HEK293 (cell line): ENCODE measurements around the gene ADGRB3.

Source experiments
- CTCF ChIA-PET: fragments of 350-600 bp; formaldehyde crosslinking; extraction: SDS; loops from one replicate; lab custom pipeline; 2021; ENCODE audit warnings: antibody characterized with exemption; lab: Yijun Ruan, JAX
- POLR2A ChIA-PET: fragments of 300-600 bp; formaldehyde crosslinking; extraction: SDS; loops from one replicate; lab custom pipeline; 2020; ENCODE audit warnings: antibody characterized with exemption, inconsistent platforms; lab: Yijun Ruan, JAX
- H3K27ac ChIP-seq: fragments of 200-500 bp; sonication (Bioruptor generic); 2 replicates; pipeline ENCODE4 v1.5.1; 2014; ENCODE audit warnings: low read depth, low read length, control low read depth, inconsistent platforms; ENCODE audit errors: extremely low read depth
- H3K36me3 ChIP-seq, 2 experiments: fragments of 200-500 bp in 1 of 2; sonication (Bioruptor generic) in 1 of 2; 1 replicate in 1 of 2; 2 replicates in 1 of 2; pipeline ENCODE4 v1.5.1; 2014 to 2017; ENCODE audit warnings: inconsistent platforms in 2 of 2, low read length in 2 of 2; ENCODE audit not compliant: control insufficient read depth in 2 of 2, insufficient read depth in 1 of 2
- H3K4me1 ChIP-seq: fragments of 200-500 bp; sonication (Bioruptor generic); 2 replicates; pipeline ENCODE4 v1.5.1; 2014; ENCODE audit warnings: mild to moderate bottlenecking, low read length, inconsistent platforms; ENCODE audit not compliant: control insufficient read depth, insufficient read depth
- H3K4me3 ChIP-seq: 2 replicates; pipeline ENCODE4 v1.5.1; 2011; ENCODE audit warnings: low read depth, mild to moderate bottlenecking, control low read depth, low read length, moderate library complexity
- H3K9me3 ChIP-seq: fragments of 200-500 bp; sonication (Bioruptor generic); 2 replicates; pipeline ENCODE4 v1.5.1; 2014; ENCODE audit warnings: low read depth, low read length, inconsistent platforms; ENCODE audit not compliant: control insufficient read depth, insufficient read depth
- KLF8 ChIP-seq: fragments of 450-650 bp; formaldehyde crosslinking; IDR thresholded peaks from 2 replicates; pipeline ENCODE4 v1.5.1; 2016; ENCODE audit warnings: missing biosample characterization, missing genetic modification characterization
- KLF9 ChIP-seq: fragments of 450-650 bp; formaldehyde crosslinking; IDR thresholded peaks from 2 replicates; pipeline ENCODE4 v1.5.1; 2016; ENCODE audit warnings: missing biosample characterization, missing genetic modification characterization, low read depth
- SCRT1 ChIP-seq: fragments of 450-650 bp; formaldehyde crosslinking; IDR thresholded peaks from 2 replicates; pipeline ENCODE4 v1.5.1; 2016; ENCODE audit warnings: missing biosample characterization, missing genetic modification characterization, borderline replicate concordance
- ZNF132 ChIP-seq: fragments of 450-650 bp; formaldehyde crosslinking; IDR thresholded peaks from 2 replicates; pipeline ENCODE4 v1.5.1; 2017; ENCODE audit warnings: missing biosample characterization, missing genetic modification characterization, borderline replicate concordance
- ZNF138 ChIP-seq: fragments of 450-650 bp; formaldehyde crosslinking; IDR thresholded peaks from 2 replicates; pipeline ENCODE4 v1.5.1; 2016; ENCODE audit warnings: missing biosample characterization, missing genetic modification characterization, borderline replicate concordance
- ZNF248 ChIP-seq: fragments of 450-650 bp; formaldehyde crosslinking; IDR thresholded peaks from 2 replicates; pipeline ENCODE4 v1.5.1; 2017; ENCODE audit warnings: missing biosample characterization, missing genetic modification characterization
- ZNF324 ChIP-seq: fragments of 450-650 bp; formaldehyde crosslinking; IDR thresholded peaks from 2 replicates; pipeline ENCODE4 v1.5.1; 2016; ENCODE audit warnings: missing biosample characterization, missing genetic modification characterization
- ZNF791 ChIP-seq: fragments of 450-650 bp; formaldehyde crosslinking; IDR thresholded peaks from 2 replicates; pipeline ENCODE4 v1.5.1; 2016; ENCODE audit warnings: missing biosample characterization, missing genetic modification characterization
- ZNF837 ChIP-seq: fragments of 450-650 bp; formaldehyde crosslinking; IDR thresholded peaks from 2 replicates; pipeline ENCODE4 v1.5.1; 2016; ENCODE audit warnings: missing biosample characterization, missing genetic modification characterization
- TF ChIP-seq, protein P1 (sequence below): fragments of 450-650 bp; IDR thresholded peaks from 2 replicates; pipeline ENCODE4 v1.5.1; 2018; ENCODE audit warnings: missing biosample characterization, missing genetic modification characterization
- TF ChIP-seq, protein P2 (sequence below): fragments of 450-650 bp; formaldehyde crosslinking; IDR thresholded peaks from 2 replicates; pipeline ENCODE4 v1.5.1; 2016; ENCODE audit warnings: missing biosample characterization, missing genetic modification characterization
- TF ChIP-seq, protein P3 (sequence below): fragments of 450-650 bp; formaldehyde crosslinking; IDR thresholded peaks from 2 replicates; pipeline ENCODE4; 2016; ENCODE audit warnings: missing biosample characterization, missing genetic modification characterization
- TF ChIP-seq, protein P4 (sequence below): fragments of 450-650 bp; formaldehyde crosslinking; IDR thresholded peaks from 2 replicates; pipeline ENCODE4 v1.5.1; 2016; ENCODE audit warnings: missing biosample characterization, missing genetic modification characterization
- TF ChIP-seq, protein P5 (sequence below): fragments of 450-650 bp; formaldehyde crosslinking; IDR thresholded peaks from 2 replicates; pipeline ENCODE4 v1.5.1; 2017; ENCODE audit warnings: missing biosample characterization, missing genetic modification characterization
- TF ChIP-seq, protein P6 (sequence below): fragments of 450-650 bp; formaldehyde crosslinking; IDR thresholded peaks from 2 replicates; pipeline ENCODE4 v1.5.1; 2016; ENCODE audit warnings: missing biosample characterization, missing genetic modification characterization

ADGRB3 gene

DNA sequence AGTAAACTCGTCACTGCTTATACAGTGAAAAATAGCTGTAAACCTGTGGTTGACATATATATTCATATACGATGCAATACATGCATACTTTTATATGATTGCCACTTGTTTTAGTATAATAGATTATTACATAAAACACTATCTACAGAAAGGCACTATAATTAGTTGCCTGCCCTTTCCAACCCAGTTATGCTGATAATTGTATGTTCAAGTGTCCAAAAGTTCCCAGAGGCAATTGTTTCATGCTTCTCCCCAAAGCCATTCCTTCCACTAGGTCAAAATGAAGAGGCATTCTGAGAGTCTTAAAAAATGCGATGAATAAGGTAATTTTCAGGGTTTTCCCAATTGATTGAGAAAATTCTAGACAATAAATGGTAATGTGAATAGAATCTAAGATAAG lies 727.1 kb downstream of the ADGRB3 start (continued):
- TF ChIP-seq ZNF324: no peak

DNA sequence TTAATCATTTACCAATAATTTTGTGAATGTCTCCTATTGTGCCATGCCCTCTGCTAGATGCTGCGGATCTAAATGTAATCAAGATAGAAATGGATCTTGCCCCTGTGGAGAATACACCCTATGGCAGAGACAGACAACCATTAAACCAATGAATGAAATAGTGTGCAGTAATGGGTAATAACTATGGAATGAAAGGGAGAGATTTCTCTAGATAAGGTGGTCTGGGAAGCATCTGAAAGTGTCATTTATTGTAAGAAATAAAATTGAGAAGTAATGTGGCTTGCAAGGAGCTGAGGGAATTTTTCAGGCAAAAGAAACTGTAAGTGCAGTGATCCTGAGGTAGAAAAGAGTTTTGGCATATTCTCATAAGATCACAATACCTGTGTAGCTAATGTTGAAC lies 731.7 kb downstream of the ADGRB3 start:
- Histone ChIP-seq H3K27ac (no peak overlapping the region), H3K36me3 (no peaks in the 10 kb centered on the region), H3K9me3 (no peaks in the 10 kb centered on the region), H3K4me1 (no peaks in the 10 kb centered on the region), H3K4me3 (no peak overlapping the region)
- CTCF ChIA-PET: no interaction called here
- TF ChIP-seq, protein P1, sequence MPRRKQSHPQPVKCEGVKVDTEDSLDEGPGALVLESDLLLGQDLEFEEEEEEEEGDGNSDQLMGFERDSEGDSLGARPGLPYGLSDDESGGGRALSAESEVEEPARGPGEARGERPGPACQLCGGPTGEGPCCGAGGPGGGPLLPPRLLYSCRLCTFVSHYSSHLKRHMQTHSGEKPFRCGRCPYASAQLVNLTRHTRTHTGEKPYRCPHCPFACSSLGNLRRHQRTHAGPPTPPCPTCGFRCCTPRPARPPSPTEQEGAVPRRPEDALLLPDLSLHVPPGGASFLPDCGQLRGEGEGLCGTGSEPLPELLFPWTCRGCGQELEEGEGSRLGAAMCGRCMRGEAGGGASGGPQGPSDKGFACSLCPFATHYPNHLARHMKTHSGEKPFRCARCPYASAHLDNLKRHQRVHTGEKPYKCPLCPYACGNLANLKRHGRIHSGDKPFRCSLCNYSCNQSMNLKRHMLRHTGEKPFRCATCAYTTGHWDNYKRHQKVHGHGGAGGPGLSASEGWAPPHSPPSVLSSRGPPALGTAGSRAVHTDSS (tag by site-specific recombination): no peak
- TF ChIP-seq ZNF791 (tag by site-specific recombination) (no peak), ZNF324 (no peak), KLF8 (no peak), SCRT1 (tag by site-specific recombination) (no peak), ZNF837 (tag by site-specific recombination) (no peak), ZNF132 (tag by site-specific recombination) (no peak), ZNF138 (tag by site-specific recombination) (no peak), KLF9 (tag by site-specific recombination) (no peak), ZNF248 (no peak)
- TF ChIP-seq, protein P2, sequence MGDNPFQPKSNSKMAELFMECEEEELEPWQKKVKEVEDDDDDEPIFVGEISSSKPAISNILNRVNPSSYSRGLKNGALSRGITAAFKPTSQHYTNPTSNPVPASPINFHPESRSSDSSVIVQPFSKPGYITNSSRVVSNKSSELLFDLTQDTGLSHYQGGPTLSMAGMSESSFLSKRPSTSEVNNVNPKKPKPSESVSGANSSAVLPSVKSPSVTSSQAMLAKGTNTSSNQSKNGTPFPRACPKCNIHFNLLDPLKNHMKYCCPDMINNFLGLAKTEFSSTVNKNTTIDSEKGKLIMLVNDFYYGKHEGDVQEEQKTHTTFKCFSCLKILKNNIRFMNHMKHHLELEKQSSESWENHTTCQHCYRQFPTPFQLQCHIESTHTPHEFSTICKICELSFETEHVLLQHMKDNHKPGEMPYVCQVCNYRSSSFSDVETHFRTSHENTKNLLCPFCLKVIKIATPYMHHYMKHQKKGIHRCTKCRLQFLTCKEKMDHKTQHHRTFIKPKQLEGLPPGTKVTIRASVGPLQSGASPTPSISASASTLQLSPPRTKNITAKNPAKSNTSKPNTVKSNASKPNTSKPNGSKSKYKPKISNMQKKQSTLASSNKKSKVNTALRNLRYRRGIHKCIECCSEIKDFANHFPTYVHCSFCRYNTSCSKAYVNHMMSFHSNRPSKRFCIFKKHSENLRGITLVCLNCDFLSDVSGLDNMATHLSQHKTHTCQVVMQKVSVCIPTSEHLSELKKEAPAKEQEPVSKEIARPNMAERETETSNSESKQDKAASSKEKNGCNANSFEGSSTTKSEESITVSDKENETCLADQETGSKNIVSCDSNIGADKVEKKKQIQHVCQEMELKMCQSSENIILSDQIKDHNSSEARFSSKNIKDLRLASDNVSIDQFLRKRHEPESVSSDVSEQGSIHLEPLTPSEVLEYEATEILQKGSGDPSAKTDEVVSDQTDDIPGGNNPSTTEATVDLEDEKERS (tag by site-specific recombination): no peak
- TF ChIP-seq, protein P3, sequence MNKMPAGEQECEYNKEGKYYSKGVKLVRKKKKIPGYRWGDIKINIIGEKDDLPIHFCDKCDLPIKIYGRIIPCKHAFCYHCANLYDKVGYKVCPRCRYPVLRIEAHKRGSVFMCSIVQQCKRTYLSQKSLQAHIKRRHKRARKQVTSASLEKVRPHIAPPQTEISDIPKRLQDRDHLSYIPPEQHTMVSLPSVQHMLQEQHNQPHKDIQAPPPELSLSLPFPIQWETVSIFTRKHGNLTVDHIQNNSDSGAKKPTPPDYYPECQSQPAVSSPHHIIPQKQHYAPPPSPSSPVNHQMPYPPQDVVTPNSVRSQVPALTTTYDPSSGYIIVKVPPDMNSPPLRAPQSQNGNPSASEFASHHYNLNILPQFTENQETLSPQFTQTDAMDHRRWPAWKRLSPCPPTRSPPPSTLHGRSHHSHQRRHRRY (tag by site-specific recombination): no peak
- TF ChIP-seq, protein P4, sequence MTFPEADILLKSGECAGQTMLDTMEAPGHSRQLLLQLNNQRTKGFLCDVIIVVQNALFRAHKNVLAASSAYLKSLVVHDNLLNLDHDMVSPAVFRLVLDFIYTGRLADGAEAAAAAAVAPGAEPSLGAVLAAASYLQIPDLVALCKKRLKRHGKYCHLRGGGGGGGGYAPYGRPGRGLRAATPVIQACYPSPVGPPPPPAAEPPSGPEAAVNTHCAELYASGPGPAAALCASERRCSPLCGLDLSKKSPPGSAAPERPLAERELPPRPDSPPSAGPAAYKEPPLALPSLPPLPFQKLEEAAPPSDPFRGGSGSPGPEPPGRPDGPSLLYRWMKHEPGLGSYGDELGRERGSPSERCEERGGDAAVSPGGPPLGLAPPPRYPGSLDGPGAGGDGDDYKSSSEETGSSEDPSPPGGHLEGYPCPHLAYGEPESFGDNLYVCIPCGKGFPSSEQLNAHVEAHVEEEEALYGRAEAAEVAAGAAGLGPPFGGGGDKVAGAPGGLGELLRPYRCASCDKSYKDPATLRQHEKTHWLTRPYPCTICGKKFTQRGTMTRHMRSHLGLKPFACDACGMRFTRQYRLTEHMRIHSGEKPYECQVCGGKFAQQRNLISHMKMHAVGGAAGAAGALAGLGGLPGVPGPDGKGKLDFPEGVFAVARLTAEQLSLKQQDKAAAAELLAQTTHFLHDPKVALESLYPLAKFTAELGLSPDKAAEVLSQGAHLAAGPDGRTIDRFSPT (tag by site-specific recombination): no peak
- TF ChIP-seq, protein P5, sequence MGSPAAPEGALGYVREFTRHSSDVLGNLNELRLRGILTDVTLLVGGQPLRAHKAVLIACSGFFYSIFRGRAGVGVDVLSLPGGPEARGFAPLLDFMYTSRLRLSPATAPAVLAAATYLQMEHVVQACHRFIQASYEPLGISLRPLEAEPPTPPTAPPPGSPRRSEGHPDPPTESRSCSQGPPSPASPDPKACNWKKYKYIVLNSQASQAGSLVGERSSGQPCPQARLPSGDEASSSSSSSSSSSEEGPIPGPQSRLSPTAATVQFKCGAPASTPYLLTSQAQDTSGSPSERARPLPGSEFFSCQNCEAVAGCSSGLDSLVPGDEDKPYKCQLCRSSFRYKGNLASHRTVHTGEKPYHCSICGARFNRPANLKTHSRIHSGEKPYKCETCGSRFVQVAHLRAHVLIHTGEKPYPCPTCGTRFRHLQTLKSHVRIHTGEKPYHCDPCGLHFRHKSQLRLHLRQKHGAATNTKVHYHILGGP: no peak
- TF ChIP-seq, protein P6, sequence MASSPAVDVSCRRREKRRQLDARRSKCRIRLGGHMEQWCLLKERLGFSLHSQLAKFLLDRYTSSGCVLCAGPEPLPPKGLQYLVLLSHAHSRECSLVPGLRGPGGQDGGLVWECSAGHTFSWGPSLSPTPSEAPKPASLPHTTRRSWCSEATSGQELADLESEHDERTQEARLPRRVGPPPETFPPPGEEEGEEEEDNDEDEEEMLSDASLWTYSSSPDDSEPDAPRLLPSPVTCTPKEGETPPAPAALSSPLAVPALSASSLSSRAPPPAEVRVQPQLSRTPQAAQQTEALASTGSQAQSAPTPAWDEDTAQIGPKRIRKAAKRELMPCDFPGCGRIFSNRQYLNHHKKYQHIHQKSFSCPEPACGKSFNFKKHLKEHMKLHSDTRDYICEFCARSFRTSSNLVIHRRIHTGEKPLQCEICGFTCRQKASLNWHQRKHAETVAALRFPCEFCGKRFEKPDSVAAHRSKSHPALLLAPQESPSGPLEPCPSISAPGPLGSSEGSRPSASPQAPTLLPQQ (tag by site-specific recombination): no peak
- POLR2A ChIA-PET: no interaction called here
